Measurements from ENCODE around the gene MADCAM1.

GRCh38 chr19:525857-526419 lies 29.7 kb downstream of the MADCAM1 start:
- TF ChIP-seq CTCF (IDR thresholded peaks at IDR 0.05) (no peak), POLR2A (IDR thresholded peaks at IDR 0.05) (no peak)

Data from tibial nerve (tissue), 3 donors.